Tibial nerve (tissue), 3 donors: ENCODE data around the gene UBE2E2.

Experiments
- CTCF ChIP-seq, 5 experiments: fragments of 200-600 bp in 3 of 5; fragments of 450-650 bp in 2 of 5; sonication (generic) in 3 of 5; IDR thresholded peaks; one replicate each; pipeline ENCODE4 v1.5.1; 2016 to 2019; ENCODE audit warnings: antibody characterized with exemption in 5 of 5, mild to moderate bottlenecking in 3 of 5, moderate library complexity in 2 of 5
- POLR2A ChIP-seq, 2 donors: fragments of 450-650 bp; IDR thresholded peaks; one replicate each; pipeline ENCODE4 v1.6.1; 2017; ENCODE audit warnings: antibody characterized with exemption in 2 of 2, mild to moderate bottlenecking in 2 of 2, moderate library complexity in 2 of 2

GRCh38 chr3:23209747-23210487, 6.8 kb downstream of the UBE2E2 start:
- TF ChIP-seq CTCF (IDR thresholded peaks at IDR 0.05) (no peak), POLR2A (IDR thresholded peaks at IDR 0.05) (no peak)
